ENCODE results near the gene DLK2. TPM values are rescaled to one million over a fixed set of nuclear protein-coding genes. Genes with fewer than 3 reads are reported as not detected.
A peak's percentile ranks its signal among the peaks of the same experiment; 100 is the strongest.

The DLK2 gene
- total RNA-seq (2014; rRNA removed; shearing (Covaris generic)) = 0.16 and 0.21 TPM in 2 replicates
- 0.47 and 0.57 TPM in 2 replicates for polyA plus RNA-seq (2016; fragmentation: Nextera tagmentation; extraction: Ambion mirVana)
- long read RNA-seq = 0 reads

DNA sequence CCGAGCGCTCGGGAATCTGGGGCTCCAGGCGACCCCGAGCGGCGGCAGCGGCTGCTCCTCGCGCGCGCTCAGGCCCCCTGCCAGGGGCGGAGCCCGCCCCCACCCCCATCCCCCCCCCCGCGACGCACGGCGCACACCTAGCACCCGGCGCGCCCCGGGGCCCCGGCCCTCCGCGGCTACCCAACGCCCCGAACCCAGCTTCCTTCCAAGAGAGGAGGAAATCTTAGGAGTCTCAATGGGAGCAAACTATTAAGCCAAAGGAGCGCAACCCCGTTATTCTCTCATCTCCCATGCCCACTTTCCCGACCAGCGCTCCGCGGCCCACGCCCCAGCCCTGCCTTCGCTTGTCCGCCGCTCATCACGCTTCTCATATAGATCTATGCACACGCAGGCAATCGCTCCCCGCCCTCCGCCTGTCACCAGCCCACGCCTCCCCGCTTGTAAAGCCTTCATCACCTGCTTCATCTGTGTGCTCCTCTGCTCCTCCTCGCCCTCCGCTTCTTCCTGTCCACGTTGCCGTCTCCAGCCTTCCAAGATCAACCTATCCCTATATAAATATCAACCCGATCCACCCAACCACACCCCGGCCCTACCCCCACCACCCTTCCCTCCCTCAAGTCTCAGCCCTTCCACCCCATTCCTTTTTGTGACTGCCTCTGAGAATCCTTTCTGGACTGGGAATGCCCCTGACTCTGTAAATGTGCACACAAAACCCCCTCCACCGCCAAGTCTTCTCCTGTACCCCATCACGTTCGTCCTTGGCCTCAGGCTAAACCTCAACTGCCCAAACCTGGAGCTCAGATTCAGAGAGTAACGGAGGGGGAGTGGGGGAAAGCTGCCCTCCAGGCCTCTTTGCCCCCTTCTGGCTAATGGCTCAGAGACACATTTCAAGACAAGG lies at the start of gene DLK2:
Gene DLK2, minus strand, starts transcription at position 18 of the 898 bp plus-strand sequence. CDS start 723 bp downstream, outside the sequence.
- Histone ChIP-seq H3K9me2 (ENCODE audit: insufficient read depth) (no peaks in the 10 kb centered on the region), H3K36me3 (ENCODE audit: insufficient read depth) (no peaks in the 10 kb centered on the region), H3K4me2 (peak within 1 kb of the TSS; percentile 97), H3F3A (replicated peaks; ENCODE audit: low read depth) (0 out of 2 replicates have a peak, but pooled peaks cover 7% of the 10 kb centered on the region), H2AFZ (peak within 1 kb of the TSS; percentile 74), H3K27ac (ENCODE audit: low read depth) (no peak within 1 kb of the TSS), H3K4me3 (peak within 1 kb of the TSS; percentile 76), H3K79me2 (replicated peaks; ENCODE audit: insufficient read depth) (no peaks in the 10 kb centered on the region), H3K4me1 (ENCODE audit: insufficient read depth) (no peaks in the 10 kb centered on the region), H3K27me3 (ENCODE audit: insufficient read depth) (peaks cover 42% of the 10 kb centered on the region), H4K20me1 (replicated peaks; ENCODE audit: insufficient read depth) (peaks cover 4% of the 10 kb centered on the region)
- Mint-ChIP-seq H3K27ac (no peak within 1 kb of the TSS), H3K27me3 (ENCODE audit: insufficient read depth, low read depth, poor library complexity) (peaks cover 43% of the 10 kb centered on the region), H3K4me3 (peak within 1 kb of the TSS; percentile 75), H3K4me1 (peaks cover 11% of the 10 kb centered on the region), H3K36me3 (ENCODE audit: low read depth) (peaks cover 2% of the 10 kb centered on the region; the same call in 2 of the 3 replicates), H3K9me3 (peaks cover 3% of the 10 kb centered on the region; the same call in 2 of the 3 replicates)
- DNase-seq (ENCODE audit: low spot score) (peak; percentile 57), ATAC-seq (peak; percentile 9)
- TF ChIP-seq ZNF331 (CRISPR knock-in tag; IDR thresholded peaks at IDR 0.05; ENCODE audit: low read depth) = no peak
- TF ChIP-seq ZNF462 (CRISPR knock-in tag; IDR thresholded peaks at IDR 0.05) = no peak
- TF ChIP-seq JUNB (IDR thresholded peaks at IDR 0.05; ENCODE audit: unreplicated experiment) = no peak
- TF ChIP-seq ZNF114 (CRISPR knock-in tag; IDR thresholded peaks at IDR 0.05) = no peak
- peak; percentile 50 for TF ChIP-seq EZH2 (IDR thresholded peaks at IDR 0.05; ENCODE audit: low read depth, unreplicated experiment)
- no peak for TF ChIP-seq POLR2AphosphoS5 (IDR thresholded peaks at IDR 0.05; ENCODE audit: low read depth)
- TF ChIP-seq, protein P1, sequence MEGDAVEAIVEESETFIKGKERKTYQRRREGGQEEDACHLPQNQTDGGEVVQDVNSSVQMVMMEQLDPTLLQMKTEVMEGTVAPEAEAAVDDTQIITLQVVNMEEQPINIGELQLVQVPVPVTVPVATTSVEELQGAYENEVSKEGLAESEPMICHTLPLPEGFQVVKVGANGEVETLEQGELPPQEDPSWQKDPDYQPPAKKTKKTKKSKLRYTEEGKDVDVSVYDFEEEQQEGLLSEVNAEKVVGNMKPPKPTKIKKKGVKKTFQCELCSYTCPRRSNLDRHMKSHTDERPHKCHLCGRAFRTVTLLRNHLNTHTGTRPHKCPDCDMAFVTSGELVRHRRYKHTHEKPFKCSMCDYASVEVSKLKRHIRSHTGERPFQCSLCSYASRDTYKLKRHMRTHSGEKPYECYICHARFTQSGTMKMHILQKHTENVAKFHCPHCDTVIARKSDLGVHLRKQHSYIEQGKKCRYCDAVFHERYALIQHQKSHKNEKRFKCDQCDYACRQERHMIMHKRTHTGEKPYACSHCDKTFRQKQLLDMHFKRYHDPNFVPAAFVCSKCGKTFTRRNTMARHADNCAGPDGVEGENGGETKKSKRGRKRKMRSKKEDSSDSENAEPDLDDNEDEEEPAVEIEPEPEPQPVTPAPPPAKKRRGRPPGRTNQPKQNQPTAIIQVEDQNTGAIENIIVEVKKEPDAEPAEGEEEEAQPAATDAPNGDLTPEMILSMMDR (conservative IDR thresholded peaks at IDR 0.05; ENCODE audit: low read depth in 2 of 2) = no peak; a peak in 1 of 4 replicates
- TF ChIP-seq STAT1 (IDR thresholded peaks at IDR 0.05; ENCODE audit: unreplicated experiment) = no peak

Measured in GM23338 (cell line).